H9 (cell line): ENCODE results near the gene ANKRD13B. TPM values are rescaled to one million over a fixed set of nuclear protein-coding genes. Genes with fewer than 3 reads are reported as not detected.

Source experiments
- DNase-seq: peaks from one replicate; pipeline ENCODE4 v3.0.0-alpha.2; 2017
- H2AFZ ChIP-seq: one replicate; pipeline ENCODE4 v1.6.1; 2013; ENCODE audit warnings: mild to moderate bottlenecking, low read length, control low read depth, moderate library complexity
- H2AK5ac ChIP-seq: 2 replicates; pipeline ENCODE4 v1.6.1; 2013; ENCODE audit warnings: low read length, control low read depth, mixed read lengths; ENCODE audit not compliant: insufficient read length
- H2BK120ac ChIP-seq: one replicate; pipeline ENCODE4 v1.6.1; 2013; ENCODE audit warnings: low read depth, mild to moderate bottlenecking, low read length, control low read depth, inconsistent platforms; ENCODE audit not compliant: poor library complexity, severe bottlenecking
- H2BK12ac ChIP-seq: 2 replicates; pipeline ENCODE4 v1.6.1; 2013; ENCODE audit warnings: low read length, control low read depth, mixed read lengths, low read depth; ENCODE audit not compliant: insufficient read length
- H2BK15ac ChIP-seq: 2 replicates; pipeline ENCODE4 v1.6.1; 2013; ENCODE audit warnings: low read depth, low read length, control low read depth
- H2BK20ac ChIP-seq: one replicate; pipeline ENCODE4 v1.6.1; 2013; ENCODE audit warnings: low read depth, mild to moderate bottlenecking, low read length, control low read depth, inconsistent platforms; ENCODE audit not compliant: poor library complexity, severe bottlenecking
- H2BK5ac ChIP-seq: 2 replicates; pipeline ENCODE4 v1.6.1; 2013; ENCODE audit warnings: low read length, control low read depth, mixed read lengths; ENCODE audit not compliant: insufficient read length
- H3K14ac ChIP-seq: 2 replicates; pipeline ENCODE4 v1.6.1; 2013; ENCODE audit warnings: low read length, control low read depth; ENCODE audit not compliant: insufficient read depth
- H3K18ac ChIP-seq: 2 replicates; pipeline ENCODE4 v1.6.1; 2013; ENCODE audit warnings: low read depth, mild to moderate bottlenecking, mixed read lengths, low read length, control low read depth; ENCODE audit not compliant: insufficient read length
- H3K23ac ChIP-seq: 2 replicates; pipeline ENCODE4 v1.6.1; 2013; ENCODE audit warnings: low read length, control low read depth, mixed read lengths, low read depth; ENCODE audit not compliant: insufficient read length
- H3K23me2 ChIP-seq: 2 replicates; pipeline ENCODE4 v1.6.1; 2013; ENCODE audit warnings: low read depth, mild to moderate bottlenecking, mixed read lengths, low read length, control low read depth; ENCODE audit not compliant: insufficient read length, poor library complexity, severe bottlenecking
- H3K27ac ChIP-seq: 2 replicates; pipeline ENCODE4 v1.5.1; 2013; ENCODE audit warnings: low read length, control low read depth, mixed read lengths, low read depth; ENCODE audit not compliant: insufficient read length
- H3K27me3 ChIP-seq: 2 replicates; pipeline ENCODE4 v1.6.1; 2013; ENCODE audit warnings: low read length, control low read depth, inconsistent platforms; ENCODE audit not compliant: insufficient read depth
- H3K4ac ChIP-seq: 2 replicates; pipeline ENCODE4 v1.6.1; 2013; ENCODE audit warnings: low read depth, mild to moderate bottlenecking, control low read depth, inconsistent platforms, low read length, moderate library complexity
- H3K4me1 ChIP-seq: 2 replicates; pipeline ENCODE4 v1.6.1; 2013; ENCODE audit warnings: low read length, control low read depth, inconsistent platforms; ENCODE audit not compliant: insufficient read depth
- H3K4me2 ChIP-seq: 2 replicates; pipeline ENCODE4 v1.6.1; 2013; ENCODE audit warnings: low read length, control low read depth, mixed read lengths; ENCODE audit not compliant: insufficient read length, insufficient read depth
- H3K56ac ChIP-seq: 2 replicates; pipeline ENCODE4 v1.6.1; 2013; ENCODE audit warnings: low read depth, mild to moderate bottlenecking, mixed read lengths, low read length, control low read depth; ENCODE audit not compliant: insufficient read length
- H3K79me1 ChIP-seq: 2 replicates; pipeline ENCODE4 v1.6.1; 2013; ENCODE audit warnings: low read depth, mild to moderate bottlenecking, moderate library complexity, low read length, control low read depth, inconsistent platforms; ENCODE audit not compliant: insufficient read depth, poor library complexity, severe bottlenecking
- H3K79me2 ChIP-seq: 2 replicates; pipeline ENCODE4 v1.6.1; 2013; ENCODE audit warnings: low read length, control low read depth, inconsistent platforms; ENCODE audit not compliant: insufficient read depth
- H3K9ac ChIP-seq: 2 replicates; pipeline ENCODE4 v1.6.1; 2013; ENCODE audit warnings: low read length, control low read depth, mixed read lengths; ENCODE audit not compliant: insufficient read length; ENCODE audit errors: extremely low read depth
- H3K9me3 ChIP-seq: one replicate; pipeline ENCODE4 v1.6.1; 2013; ENCODE audit warnings: low read depth, low read length, inconsistent platforms; ENCODE audit not compliant: control insufficient read depth
- H3T11ph ChIP-seq: one replicate; pipeline ENCODE4 v1.6.1; 2013; ENCODE audit warnings: mild to moderate bottlenecking, low read length, control low read depth, inconsistent platforms
- H4K20me1 ChIP-seq: one replicate; pipeline ENCODE4 v1.6.1; 2013; ENCODE audit not compliant: control insufficient read depth, insufficient read length, insufficient read depth
- H4K5ac ChIP-seq: 2 replicates; pipeline ENCODE4 v1.6.1; 2013; ENCODE audit warnings: low read depth, mild to moderate bottlenecking, mixed read lengths, low read length, control low read depth; ENCODE audit not compliant: insufficient read length
- H4K8ac ChIP-seq: replicated peaks from 2 replicates; pipeline ENCODE4 v1.6.1; 2013; ENCODE audit warnings: low read length, control low read depth, mixed read lengths, low read depth; ENCODE audit not compliant: insufficient read length
- H4K91ac ChIP-seq: 2 replicates; pipeline ENCODE4 v1.6.1; 2013; ENCODE audit warnings: low read depth, mild to moderate bottlenecking, moderate library complexity, mixed read lengths, low read length, control low read depth; ENCODE audit not compliant: insufficient read length
- H3K27ac Mint-ChIP-seq, 3 experiments: 2 replicates in 2 of 3; 3 replicates in 1 of 3; pipeline ENCODE4 v1.8.0; 2020 to 2021; ENCODE audit warnings: mixed read lengths in 3 of 3, mild to moderate bottlenecking in 1 of 3, moderate library complexity in 1 of 3
- H3K27me3 Mint-ChIP-seq: 2 replicates; pipeline ENCODE4 v1.8.0; 2021; ENCODE audit warnings: low read depth, mild to moderate bottlenecking, moderate library complexity, mixed read lengths
- H3K36me3 Mint-ChIP-seq, 3 experiments: 2 replicates in 2 of 3; 3 replicates in 1 of 3; pipeline ENCODE4 v1.8.0; 2020 to 2021; ENCODE audit warnings: low read depth in 3 of 3, mixed read lengths in 3 of 3; ENCODE audit not compliant: insufficient read depth in 1 of 3
- H3K4me1 Mint-ChIP-seq, 2 experiments: 2 replicates each; pipeline ENCODE4 v1.8.0; 2020; ENCODE audit warnings: mixed read lengths in 2 of 2
- H3K4me3 Mint-ChIP-seq, 2 experiments: 2 replicates in 1 of 2; 3 replicates in 1 of 2; pipeline ENCODE4 v1.8.0; 2020 to 2021; ENCODE audit warnings: mild to moderate bottlenecking in 2 of 2, mixed read lengths in 2 of 2, moderate library complexity in 1 of 2
- H3K9me3 Mint-ChIP-seq, 2 experiments: 2 replicates in 1 of 2; 3 replicates in 1 of 2; pipeline ENCODE4 v1.8.0; 2020; ENCODE audit warnings: mild to moderate bottlenecking in 2 of 2, mixed read lengths in 2 of 2, moderate library complexity in 1 of 2
- CTCF ChIP-seq: fragments of 200-600 bp; sonication (generic); conservative IDR thresholded peaks from 3 replicates; pipeline ENCODE4 v1.8.0; 2021; ENCODE audit warnings: antibody characterized with exemption, mild to moderate bottlenecking
- WGBS: extraction: QIAGEN DNeasy Blood & Tissue Kit; methylation state at CpG from one replicate; pipeline ENCODE4 v1.1.7; 2013; ENCODE audit warnings: missing lambda C conversion rate, low lambda C conversion rate, mixed read lengths; ENCODE audit not compliant: insufficient read length; ENCODE audit errors: extremely low coverage; 5-methylcytosine and 5-hydroxymethylcytosine counted together
- total RNA-seq: library from RNA; stranded (reverse); gene quantifications from 2 replicates; pipeline ENCODE4 v1.2.1, GENCODE V29; 2021

The ANKRD13B gene
- total RNA-seq, 1 experiment from 2014 or later, result 24.2 TPM

GRCh38 chr17:29591146-29591736, 1.7 kb upstream of the ANKRD13B start:
- Histone ChIP-seq H4K20me1 (no peaks in the 10 kb centered on the region), H3K18ac (no peak overlapping the region), H3K27me3 (no peaks in the 10 kb centered on the region), H3K79me2 (peaks cover 20% of the 10 kb centered on the region; the same call in 1 of the 2 replicates), H3K14ac (no peak overlapping the region), H2BK12ac (no peak overlapping the region), H3K9me3 (no peaks in the 10 kb centered on the region), H2BK20ac (no peak overlapping the region), H3T11ph (no peak overlapping the region), H2BK120ac (no peak overlapping the region), H3K23me2 (peaks cover 37% of the 10 kb centered on the region), H3K4me2 (peak overlapping the region; percentile 69), H3K79me1 (no peaks in the 10 kb centered on the region), H3K56ac (no peak overlapping the region), H2BK5ac (no peak overlapping the region), H3K9ac (no peak overlapping the region), H3K4ac (no peak overlapping the region), H4K91ac (no peak overlapping the region), H3K23ac (no peak overlapping the region), H4K8ac (no peak overlapping the region), H3K27ac (no peak overlapping the region), H2AK5ac (no peak overlapping the region), H2AFZ (peak overlapping the region; percentile 79), H2BK15ac (no peak overlapping the region), H3K4me1 (peaks cover 5% of the 10 kb centered on the region; the same call in 1 of the 2 replicates), H4K5ac (no peak overlapping the region)
- no CpG with 5 or more reads among the region's 31 CpGs for WGBS
- H3K27ac Mint-ChIP-seq, result peak overlapping the region; percentile 28 to 95 (median 87); a peak in 5 of 7 replicates
- H3K4me1 Mint-ChIP-seq, result peaks cover 42 to 60% of the 10 kb centered on the region in 2 experiments
- no peak for DNase-seq
- peaks cover 5% of the 10 kb centered on the region for H3K27me3 Mint-ChIP-seq
- H3K4me3 Mint-ChIP-seq, result peak overlapping the region; percentile 81 to 90
- no peak for TF ChIP-seq CTCF
- H3K9me3 Mint-ChIP-seq, result no peaks in the 10 kb centered on the region
- H3K36me3 Mint-ChIP-seq, result peaks cover 0 to 1% (median 0%) of the 10 kb centered on the region in 3 experiments; a peak in 1 of 7 replicates
